ENCODE results near the gene MICB.

MICB gene

GRCh38 chr6:31538805-31539400 is 41.0 kb downstream of the MICB start:
- no peak for DNase-seq (ENCODE audit: extremely low read depth, low read depth)
- TF ChIP-seq, protein P1, sequence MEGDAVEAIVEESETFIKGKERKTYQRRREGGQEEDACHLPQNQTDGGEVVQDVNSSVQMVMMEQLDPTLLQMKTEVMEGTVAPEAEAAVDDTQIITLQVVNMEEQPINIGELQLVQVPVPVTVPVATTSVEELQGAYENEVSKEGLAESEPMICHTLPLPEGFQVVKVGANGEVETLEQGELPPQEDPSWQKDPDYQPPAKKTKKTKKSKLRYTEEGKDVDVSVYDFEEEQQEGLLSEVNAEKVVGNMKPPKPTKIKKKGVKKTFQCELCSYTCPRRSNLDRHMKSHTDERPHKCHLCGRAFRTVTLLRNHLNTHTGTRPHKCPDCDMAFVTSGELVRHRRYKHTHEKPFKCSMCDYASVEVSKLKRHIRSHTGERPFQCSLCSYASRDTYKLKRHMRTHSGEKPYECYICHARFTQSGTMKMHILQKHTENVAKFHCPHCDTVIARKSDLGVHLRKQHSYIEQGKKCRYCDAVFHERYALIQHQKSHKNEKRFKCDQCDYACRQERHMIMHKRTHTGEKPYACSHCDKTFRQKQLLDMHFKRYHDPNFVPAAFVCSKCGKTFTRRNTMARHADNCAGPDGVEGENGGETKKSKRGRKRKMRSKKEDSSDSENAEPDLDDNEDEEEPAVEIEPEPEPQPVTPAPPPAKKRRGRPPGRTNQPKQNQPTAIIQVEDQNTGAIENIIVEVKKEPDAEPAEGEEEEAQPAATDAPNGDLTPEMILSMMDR (IDR thresholded peaks at IDR 0.05; ENCODE audit: low read depth, low read length), result no peak

DNA sequence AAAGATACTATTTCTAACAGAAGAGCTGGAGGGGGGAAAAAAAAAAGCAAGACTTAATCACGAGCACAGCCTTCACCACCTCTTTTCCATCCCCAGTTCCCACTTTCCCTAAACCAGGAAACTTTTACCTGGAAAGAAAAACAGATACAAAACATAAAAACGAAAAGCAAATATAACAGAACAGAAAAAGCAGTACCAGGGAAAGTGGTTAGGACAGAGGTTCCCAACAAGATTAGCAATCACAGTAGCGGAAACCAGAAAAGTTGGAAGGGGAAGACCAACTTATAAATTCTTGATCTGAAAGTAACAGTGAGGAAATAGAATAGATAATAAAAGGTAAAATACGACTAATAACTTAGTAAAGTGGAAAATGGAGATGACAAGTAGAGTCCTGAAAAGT is 42.7 kb downstream of the MICB start:
- TF ChIP-seq, protein P1 (IDR thresholded peaks at IDR 0.05; ENCODE audit: low read depth, low read length), result no peak
- no peak for DNase-seq (ENCODE audit: extremely low read depth, low read depth)

DNA sequence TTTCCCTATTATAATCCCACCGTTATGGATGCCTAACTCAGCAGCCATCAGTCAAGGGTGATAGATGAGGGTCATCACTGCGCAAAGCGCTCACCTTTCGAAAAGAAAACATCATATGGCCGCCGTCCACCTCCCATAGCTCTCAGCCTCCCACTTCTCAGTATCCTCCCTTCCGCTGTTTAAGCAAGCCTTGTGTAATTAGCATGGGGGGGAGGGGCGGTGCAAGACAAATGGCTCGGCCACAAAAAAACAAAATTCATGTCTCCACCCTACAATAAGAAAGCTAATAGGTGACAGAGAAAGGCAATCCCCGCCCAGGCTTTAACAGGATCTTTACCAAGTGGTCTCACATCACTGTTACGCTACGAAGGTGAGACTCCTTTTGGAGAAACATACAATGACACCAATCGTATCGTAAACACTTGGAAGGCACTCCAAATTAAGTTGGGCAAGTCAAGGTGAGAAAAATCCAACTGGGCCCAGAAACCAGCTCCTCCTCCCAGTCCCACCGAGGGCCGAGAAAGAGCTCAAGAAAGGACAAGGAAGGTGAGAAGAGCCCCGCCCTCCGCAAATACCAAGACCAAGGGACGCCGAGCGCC is 43.2 kb downstream of the MICB start:
- DNase-seq (ENCODE audit: extremely low read depth, low read depth), result peak; percentile 28
- TF ChIP-seq, protein P1 (IDR thresholded peaks at IDR 0.05; ENCODE audit: low read depth, low read length), result no peak

GRCh38 chr6:31541658-31542521 is 43.9 kb downstream of the MICB start, which contains the start of gene DDX39B:
TSS of gene DDX39B (minus strand) at chr6:31542003. CDS start at chr6:31540532, 1,471 bp downstream.
- TF ChIP-seq, protein P1 (IDR thresholded peaks at IDR 0.05; ENCODE audit: low read depth, low read length), result no peak
- DNase-seq (ENCODE audit: extremely low read depth, low read depth), result peak; percentile 94

GRCh38 chr6:31543639-31544038 is 45.7 kb downstream of the MICB start:
- TF ChIP-seq, protein P1 (IDR thresholded peaks at IDR 0.05; ENCODE audit: low read depth, low read length), result no peak
- no peak for DNase-seq (ENCODE audit: extremely low read depth, low read depth)

- TF ChIP-seq, protein P1 (IDR thresholded peaks at IDR 0.05; ENCODE audit: low read depth, low read length), result no peak
- no peak for DNase-seq (ENCODE audit: extremely low read depth, low read depth)
Observed at GRCh38 chr6:31544676-31545075, 46.7 kb downstream of the MICB start.

- DNase-seq (ENCODE audit: extremely low read depth, low read depth), result no peak
- TF ChIP-seq, protein P1 (IDR thresholded peaks at IDR 0.05; ENCODE audit: low read depth, low read length), result no peak
Observed at GRCh38 chr6:31545291-31545690, 47.3 kb downstream of the MICB start.

Data from AG09319 (cell line).